ENCODE results near the gene CCDC124.

- TF ChIP-seq EP300 (IDR thresholded peaks at IDR 0.05) (no peak), CTCF (IDR thresholded peaks at IDR 0.05) (no peak), POLR2A (IDR thresholded peaks at IDR 0.05) (no peak)
These were observed 6.8 kb upstream of the CCDC124 start for GRCh38 chr19:17926044-17926443.
